LoVo (cell line): Measurements from ENCODE around the gene USP15.

Source experiments
- DNase-seq: peaks from one replicate; pipeline ENCODE4 v3.0.0-alpha.2; 2016; ENCODE audit warnings: low spot score

The USP15 gene

GRCh38 chr12:62282057-62282774, 22.0 kb downstream of the USP15 start:
- no peak for DNase-seq

GRCh38 chr12:62284749-62285148, 24.5 kb downstream of the USP15 start:
- no peak for DNase-seq

GRCh38 chr12:62285284-62285683, 25.1 kb downstream of the USP15 start:
- DNase-seq = no peak

GRCh38 chr12:62288328-62288727, 28.1 kb downstream of the USP15 start:
- DNase-seq = no peak

GRCh38 chr12:62290846-62291245, 30.6 kb downstream of the USP15 start:
- DNase-seq = no peak

- DNase-seq = no peak
Measured at GRCh38 chr12:62291864-62292760, 31.9 kb downstream of the USP15 start.

GRCh38 chr12:62292761-62293344, 32.6 kb downstream of the USP15 start:
- no peak for DNase-seq

GRCh38 chr12:62294378-62294777, 34.2 kb downstream of the USP15 start:
- no peak for DNase-seq

GRCh38 chr12:62296001-62296400, 35.8 kb downstream of the USP15 start:
- no peak for DNase-seq

- no peak for DNase-seq
Measured at GRCh38 chr12:62297321-62297720, 37.1 kb downstream of the USP15 start.

- DNase-seq = no peak
Measured at GRCh38 chr12:62299617-62300016, 39.4 kb downstream of the USP15 start.

GRCh38 chr12:62301080-62301798, 41.0 kb downstream of the USP15 start:
- DNase-seq = no peak

- DNase-seq = no peak
Measured at GRCh38 chr12:62301799-62302133, 41.6 kb downstream of the USP15 start.

- DNase-seq = no peak
Measured at GRCh38 chr12:62304560-62304959, 44.4 kb downstream of the USP15 start.

GRCh38 chr12:62305778-62306177, 45.6 kb downstream of the USP15 start:
- DNase-seq = no peak

- no peak for DNase-seq
Measured at GRCh38 chr12:62306569-62307530, 46.6 kb downstream of the USP15 start.

- no peak for DNase-seq
Measured at GRCh38 chr12:62308201-62308600, 48.0 kb downstream of the USP15 start.

- no peak for DNase-seq
Measured at GRCh38 chr12:62313727-62314380, 53.6 kb downstream of the USP15 start.

GRCh38 chr12:62317017-62317416, 56.8 kb downstream of the USP15 start:
- DNase-seq = no peak

- DNase-seq = no peak
Measured at GRCh38 chr12:62319058-62319457, 58.9 kb downstream of the USP15 start.

- DNase-seq = no peak
Measured at GRCh38 chr12:62320054-62320453, 59.9 kb downstream of the USP15 start.
